Tibial artery (tissue), 4 donors: Measurements from ENCODE around the gene PLEKHN1.
A peak's percentile ranks its signal among the peaks of the same experiment; 100 is the strongest.
"Not testable (repeated sequence)": the region's sequence is repeated elsewhere in the genome, so short reads cannot be mapped to it uniquely, and the experiment has no call there.

Experiments used
- DNase-seq, 2 donors: peaks; one replicate each; pipeline ENCODE4 v3.0.0-alpha.2; 2019
- H3K27ac ChIP-seq, 2 donors: fragments of 200-600 bp; sonication (generic) in 1 of 2; 1 replicate in 1 of 2; 2 replicates in 1 of 2; pipeline ENCODE4 v1.5.1; 2018 to 2019; ENCODE audit warnings: mild to moderate bottlenecking in 1 of 2
- H3K27me3 ChIP-seq, 2 donors: fragments of 200-600 bp; sonication (generic) in 1 of 2; one replicate each; pipeline versions ENCODE4 v1.5.1 to v1.6.0; 2016 to 2019
- H3K36me3 ChIP-seq, 3 donors: fragments of 200-600 bp; sonication (generic) in 2 of 3; one replicate each; pipeline ENCODE4 v1.5.1; 2016 to 2019; ENCODE audit warnings: mild to moderate bottlenecking in 2 of 3
- H3K4me1 ChIP-seq, 4 donors: fragments of 200-600 bp; sonication (generic) in 2 of 4; 1 replicate in 3 of 4; 2 replicates in 1 of 4; pipeline ENCODE4 v1.5.1; 2016 to 2019
- H3K4me3 ChIP-seq, 2 donors: fragments of 200-600 bp; sonication (generic) in 1 of 2; 1 replicate in 1 of 2; 2 replicates in 1 of 2; pipeline ENCODE4 v1.5.1; 2018 to 2019; ENCODE audit warnings: mild to moderate bottlenecking in 2 of 2
- H3K9me3 ChIP-seq, 3 donors: fragments of 200-600 bp; sonication (generic) in 1 of 3; one replicate each; pipeline ENCODE4 v1.5.1; 2016 to 2019
- CTCF ChIP-seq, 2 experiments: fragments of 200-600 bp in 1 of 2; fragments of 450-650 bp in 1 of 2; IDR thresholded peaks; one replicate each; pipeline ENCODE4 v1.5.1; 2017 to 2019; ENCODE audit warnings: antibody characterized with exemption in 2 of 2, mild to moderate bottlenecking in 1 of 2, moderate library complexity in 1 of 2
- intact Hi-C: fragments of 100-400 bp; cut with DNase I; formaldehyde crosslinking; loops from one replicate; pipeline ENCODE4 v1.15.0; 2023; ENCODE audit warnings: low total_unique reads

The PLEKHN1 gene

GRCh38 chr1:1004780-1005697 lies 38.8 kb downstream of the PLEKHN1 start:
- no peaks in the 10 kb centered on the region for H3K9me3 ChIP-seq
- H3K36me3 ChIP-seq: peaks cover 0 to 10% (median 0%) of the 10 kb centered on the region in 3 donors
- H3K4me1 ChIP-seq: peaks cover 0 to 36% (median 23%) of the 10 kb centered on the region in 4 donors
- H3K27me3 ChIP-seq: peaks cover 0 to 5% of the 10 kb centered on the region in 2 donors
- intact Hi-C loops: no loop called here
- DNase-seq: peak in 1 of 2 donors; percentile 29
- no peak for TF ChIP-seq CTCF (IDR thresholded peaks at IDR 0.05)
- H3K27ac ChIP-seq: no peak overlapping the region
- H3K4me3 ChIP-seq: no peak overlapping the region

- TF ChIP-seq CTCF (IDR thresholded peaks at IDR 0.05): no peak
- Histone ChIP-seq H3K27ac (no peak overlapping the region), H3K27me3 (peaks cover 0 to 5% of the 10 kb centered on the region in 2 donors), H3K36me3 (peaks cover 0 to 10% (median 0%) of the 10 kb centered on the region in 3 donors), H3K4me1 (peaks cover 0 to 30% (median 23%) of the 10 kb centered on the region in 4 donors), H3K4me3 (no peak overlapping the region), H3K9me3 (no peaks in the 10 kb centered on the region)
- no peak for DNase-seq
- intact Hi-C loops: no loop called here
These were observed 39.6 kb downstream of the PLEKHN1 start for GRCh38 chr1:1005774-1006304.

- Histone ChIP-seq H3K27ac (no peak overlapping the region), H3K36me3 (peaks cover 0 to 10% (median 0%) of the 10 kb centered on the region in 3 donors), H3K27me3 (peaks cover 0 to 5% of the 10 kb centered on the region in 2 donors), H3K4me3 (no peak overlapping the region), H3K4me1 (peaks cover 0 to 23% (median 16%) of the 10 kb centered on the region in 4 donors), H3K9me3 (no peaks in the 10 kb centered on the region)
- no peak for TF ChIP-seq CTCF (IDR thresholded peaks at IDR 0.05)
- DNase-seq: no peak
- intact Hi-C loops: no loop called here
These were observed 40.2 kb downstream of the PLEKHN1 start for GRCh38 chr1:1006305-1007159.

- H3K4me3 ChIP-seq, H3K27me3 ChIP-seq, DNase-seq, H3K36me3 ChIP-seq, H3K27ac ChIP-seq, intact Hi-C loops, H3K9me3 ChIP-seq: not testable (repeated sequence)
- peaks cover 0 to 29% (median 23%) of the 10 kb centered on the region in 4 donors for H3K4me1 ChIP-seq
These were observed 43.8 kb downstream of the PLEKHN1 start for GRCh38 chr1:1010131-1010530.

- intact Hi-C loops: no loop called here
- no peak for TF ChIP-seq CTCF (IDR thresholded peaks at IDR 0.05)
- DNase-seq: no peak
- Histone ChIP-seq H3K27ac (no peak overlapping the region), H3K4me3 (no peak overlapping the region), H3K27me3 (no peaks in the 10 kb centered on the region), H3K36me3 (no peaks in the 10 kb centered on the region), H3K4me1 (peaks cover 0 to 21% (median 15%) of the 10 kb centered on the region in 4 donors), H3K9me3 (no peaks in the 10 kb centered on the region)
These were observed 45.2 kb downstream of the PLEKHN1 start for GRCh38 chr1:1011396-1011949.

- peaks cover 0 to 21% (median 15%) of the 10 kb centered on the region in 4 donors for H3K4me1 ChIP-seq
- DNase-seq, H3K27me3 ChIP-seq, intact Hi-C loops, H3K9me3 ChIP-seq, H3K36me3 ChIP-seq: not testable (repeated sequence)
- H3K27ac ChIP-seq: peak overlapping the region; percentile 72 to 85
- H3K4me3 ChIP-seq: peak overlapping the region; percentile 57 to 65
These were observed 46.4 kb downstream of the PLEKHN1 start for GRCh38 chr1:1012736-1013104.
